Subcutaneous abdominal adipose tissue (tissue), 5 donors: ENCODE data around the gene ARPC1B.
A peak's percentile ranks its signal among the peaks of the same experiment; 100 is the strongest.

ENCODE experiments used
- H3K27ac ChIP-seq: one replicate; pipeline ENCODE4 v1.7.0; 2013; ENCODE audit warnings: low read depth, mild to moderate bottlenecking, inconsistent platforms, low read length, moderate library complexity
- H3K27me3 ChIP-seq, 5 donors: one replicate each; pipeline ENCODE4 v1.7.0; 2013; ENCODE audit warnings: low read length in 5 of 5, inconsistent platforms in 1 of 5; ENCODE audit not compliant: control insufficient read depth in 5 of 5, insufficient read depth in 4 of 5
- H3K36me3 ChIP-seq, 5 donors: one replicate each; pipeline ENCODE4 v1.7.0; 2013; ENCODE audit warnings: low read length in 5 of 5; ENCODE audit not compliant: control insufficient read depth in 5 of 5, insufficient read depth in 5 of 5
- H3K4me1 ChIP-seq, 5 donors: one replicate each; pipeline ENCODE4 v1.7.0; 2013; ENCODE audit warnings: low read length in 5 of 5, mild to moderate bottlenecking in 3 of 5, moderate library complexity in 1 of 5; ENCODE audit not compliant: control insufficient read depth in 5 of 5, insufficient read depth in 5 of 5
- H3K4me3 ChIP-seq, 5 donors: one replicate each; pipeline ENCODE4 v1.7.0; 2013; ENCODE audit warnings: low read length in 5 of 5, low read depth in 1 of 5
- H3K9ac ChIP-seq, 5 donors: one replicate each; pipeline ENCODE4 v1.7.0; 2013; ENCODE audit warnings: low read length in 5 of 5, mild to moderate bottlenecking in 4 of 5, moderate library complexity in 3 of 5
- H3K9me3 ChIP-seq, 5 donors: one replicate each; pipeline ENCODE4 v1.7.0; 2013; ENCODE audit warnings: low read length in 5 of 5; ENCODE audit not compliant: control insufficient read depth in 5 of 5
- donor health status: healthy.
- donor health status: healthy.
- donor health status: healthy.
- donor health status: healthy.
- donor health status: healthy.

The ARPC1B gene

GRCh38 chr7:99366646-99367045, 7.9 kb upstream of the ARPC1B start:
- Histone ChIP-seq H3K4me3 (no peak overlapping the region), H3K4me1 (no peaks in the 10 kb centered on the region), H3K9ac (no peak overlapping the region), H3K27me3 (no peaks in the 10 kb centered on the region), H3K9me3 (no peaks in the 10 kb centered on the region), H3K36me3 (peaks cover 3 to 58% (median 45%) of the 10 kb centered on the region in 5 donors), H3K27ac (no peak overlapping the region)

- Histone ChIP-seq H3K9ac (no peak overlapping the region), H3K4me3 (no peak overlapping the region), H3K27ac (no peak overlapping the region), H3K9me3 (no peaks in the 10 kb centered on the region), H3K36me3 (peaks cover 0 to 42% (median 31%) of the 10 kb centered on the region in 5 donors), H3K4me1 (peaks cover 2 to 9% (median 9%) of the 10 kb centered on the region in 5 donors), H3K27me3 (no peaks in the 10 kb centered on the region)
These were observed 5.7 kb upstream of the ARPC1B start for GRCh38 chr7:99368750-99369389.

- H3K27ac ChIP-seq, result no peak overlapping the region
- H3K36me3 ChIP-seq, result peaks cover 0 to 32% (median 23%) of the 10 kb centered on the region in 5 donors
- no peaks in the 10 kb centered on the region for H3K9me3 ChIP-seq
- H3K9ac ChIP-seq, result no peak overlapping the region
- H3K27me3 ChIP-seq, result no peaks in the 10 kb centered on the region
- no peak overlapping the region for H3K4me3 ChIP-seq
- H3K4me1 ChIP-seq, result peaks cover 2 to 15% (median 14%) of the 10 kb centered on the region in 5 donors
These were observed 4.7 kb upstream of the ARPC1B start for GRCh38 chr7:99369767-99370391.

GRCh38 chr7:99371376-99371920, 3.1 kb upstream of the ARPC1B start:
- H3K27me3 ChIP-seq, result no peaks in the 10 kb centered on the region
- H3K36me3 ChIP-seq, result peaks cover 0 to 18% (median 15%) of the 10 kb centered on the region in 5 donors
- no peak overlapping the region for H3K9ac ChIP-seq
- H3K4me3 ChIP-seq, result no peak overlapping the region
- H3K9me3 ChIP-seq, result no peaks in the 10 kb centered on the region
- H3K4me1 ChIP-seq, result peaks cover 2 to 26% (median 20%) of the 10 kb centered on the region in 5 donors
- H3K27ac ChIP-seq, result no peak overlapping the region

- Histone ChIP-seq H3K27ac (no peak overlapping the region), H3K4me3 (no peak overlapping the region), H3K9me3 (no peaks in the 10 kb centered on the region), H3K4me1 (peaks cover 2 to 26% (median 20%) of the 10 kb centered on the region in 5 donors), H3K27me3 (no peaks in the 10 kb centered on the region), H3K9ac (no peak overlapping the region), H3K36me3 (peaks cover 0 to 12% (median 5%) of the 10 kb centered on the region in 5 donors)
These were observed 2.0 kb upstream of the ARPC1B start for GRCh38 chr7:99372275-99373090.

- Histone ChIP-seq H3K9me3 (no peaks in the 10 kb centered on the region), H3K27ac (peak overlapping the region; percentile 75), H3K36me3 (peaks cover 0 to 17% (median 5%) of the 10 kb centered on the region in 5 donors), H3K4me3 (peak overlapping the region in 4 of 5 donors; percentile 65 to 86 (median 78)), H3K27me3 (no peaks in the 10 kb centered on the region), H3K9ac (peak overlapping the region in 3 of 5 donors; percentile 66 to 78 (median 73)), H3K4me1 (peaks cover 2 to 26% (median 20%) of the 10 kb centered on the region in 5 donors)
These were observed 1.2 kb upstream of the ARPC1B start for GRCh38 chr7:99373091-99374066.

- Histone ChIP-seq H3K9ac (peak overlapping the region in 3 of 5 donors; percentile 43 to 66 (median 55)), H3K4me1 (peaks cover 8 to 40% (median 34%) of the 10 kb centered on the region in 5 donors)
These were observed 709 bp downstream of the ARPC1B start for GRCh38 chr7:99375070-99375807.

GRCh38 chr7:99379043-99379577, 4.6 kb downstream of the ARPC1B start:
- Histone ChIP-seq H3K9me3 (no peaks in the 10 kb centered on the region), H3K4me1 (peaks cover 10 to 47% (median 41%) of the 10 kb centered on the region in 5 donors), H3K27ac (peak overlapping the region; percentile 98), H3K4me3 (peak overlapping the region in 4 of 5 donors; percentile 51 to 56 (median 55)), H3K27me3 (no peaks in the 10 kb centered on the region), H3K36me3 (peaks cover 0 to 17% (median 10%) of the 10 kb centered on the region in 5 donors), H3K9ac (peak overlapping the region; percentile 43 to 81 (median 76))

More at GRCh38 chr7:99375070-99375807, 709 bp downstream of the ARPC1B start:
- peak overlapping the region; percentile 75 for H3K27ac ChIP-seq
- H3K4me3 ChIP-seq, result peak overlapping the region in 4 of 5 donors; percentile 65 to 86 (median 78)
- H3K36me3 ChIP-seq, result peaks cover 0 to 11% (median 0%) of the 10 kb centered on the region in 5 donors
- H3K9me3 ChIP-seq, result no peaks in the 10 kb centered on the region
- H3K27me3 ChIP-seq, result no peaks in the 10 kb centered on the region
